HEK293 (cell line): ENCODE data around the gene CMTM1.
A peak's percentile ranks its signal among the peaks of the same experiment; 100 is the strongest.

Experiments used
- BCL11B ChIP-seq: fragments of 450-650 bp; formaldehyde crosslinking; IDR thresholded peaks from 2 replicates; pipeline ENCODE4 v1.5.1; 2016; ENCODE audit warnings: low read depth, missing biosample characterization, missing genetic modification characterization
- GLIS1 ChIP-seq: fragments of 450-650 bp; formaldehyde crosslinking; IDR thresholded peaks from 2 replicates; pipeline ENCODE4 v1.5.1; 2016; ENCODE audit warnings: missing biosample characterization, missing genetic modification characterization
- HOXA7 ChIP-seq: sonication (generic); formaldehyde crosslinking; IDR thresholded peaks from 2 replicates; pipeline ENCODE4 v1.8.1; 2022; ENCODE audit warnings: missing genetic modification reagents, borderline replicate concordance
- KLF10 ChIP-seq: fragments of 450-650 bp; IDR thresholded peaks from 2 replicates; pipeline ENCODE4 v1.5.1; 2018; ENCODE audit warnings: missing biosample characterization, mild to moderate bottlenecking, missing genetic modification characterization
- KLF9 ChIP-seq: fragments of 450-650 bp; formaldehyde crosslinking; IDR thresholded peaks from 2 replicates; pipeline ENCODE4 v1.5.1; 2016; ENCODE audit warnings: missing biosample characterization, missing genetic modification characterization, low read depth
- MEIS1 ChIP-seq: sonication (generic); formaldehyde crosslinking; IDR thresholded peaks from 2 replicates; pipeline ENCODE4 v1.8.1; 2022; ENCODE audit warnings: missing genetic modification reagents, mild to moderate bottlenecking, borderline replicate concordance
- MYNN ChIP-seq: fragments of 450-650 bp; formaldehyde crosslinking; IDR thresholded peaks from 2 replicates; pipeline ENCODE4 v1.5.1; 2016; ENCODE audit warnings: missing biosample characterization, missing genetic modification characterization, borderline replicate concordance
- PRDM1 ChIP-seq: fragments of 450-650 bp; formaldehyde crosslinking; IDR thresholded peaks from 2 replicates; pipeline ENCODE4; 2016; ENCODE audit warnings: missing biosample characterization, missing genetic modification characterization
- ZBTB8A ChIP-seq: fragments of 450-650 bp; formaldehyde crosslinking; IDR thresholded peaks from 2 replicates; pipeline ENCODE4 v1.5.1; 2016; ENCODE audit warnings: missing biosample characterization, missing genetic modification characterization
- ZNF10 ChIP-seq: fragments of 450-650 bp; formaldehyde crosslinking; IDR thresholded peaks from 2 replicates; pipeline ENCODE4 v1.5.1; 2017; ENCODE audit warnings: missing biosample characterization, missing genetic modification characterization
- ZNF121 ChIP-seq: fragments of 450-650 bp; formaldehyde crosslinking; IDR thresholded peaks from 2 replicates; pipeline ENCODE4 v1.5.1; 2016; ENCODE audit warnings: missing biosample characterization, missing genetic modification characterization
- ZNF140 ChIP-seq: fragments of 450-650 bp; formaldehyde crosslinking; IDR thresholded peaks from 2 replicates; pipeline ENCODE4 v1.5.1; 2016; ENCODE audit warnings: missing biosample characterization, missing genetic modification characterization
- ZNF169 ChIP-seq: fragments of 450-650 bp; formaldehyde crosslinking; IDR thresholded peaks from 2 replicates; pipeline ENCODE4 v1.5.1; 2016; ENCODE audit warnings: missing biosample characterization, missing genetic modification characterization
- ZNF174 ChIP-seq: fragments of 450-650 bp; formaldehyde crosslinking; IDR thresholded peaks from 2 replicates; pipeline ENCODE4 v1.5.0; 2017; ENCODE audit warnings: missing biosample characterization, mild to moderate bottlenecking, missing genetic modification characterization
- ZNF175 ChIP-seq: fragments of 450-650 bp; formaldehyde crosslinking; IDR thresholded peaks from 2 replicates; pipeline ENCODE4 v1.5.1; 2016; ENCODE audit warnings: missing biosample characterization, missing genetic modification characterization
- ZNF211 ChIP-seq: fragments of 450-650 bp; formaldehyde crosslinking; IDR thresholded peaks from 2 replicates; pipeline ENCODE4 v1.5.1; 2016; ENCODE audit warnings: low read depth, missing biosample characterization, missing genetic modification characterization
- ZNF223 ChIP-seq: fragments of 450-650 bp; formaldehyde crosslinking; IDR thresholded peaks from 2 replicates; pipeline ENCODE4 v1.5.1; 2016; ENCODE audit warnings: missing biosample characterization, missing genetic modification characterization
- ZNF292 ChIP-seq: fragments of 450-650 bp; formaldehyde crosslinking; IDR thresholded peaks from 2 replicates; pipeline ENCODE4 v1.5.1; 2016; ENCODE audit warnings: low read depth, missing biosample characterization, missing genetic modification characterization, borderline replicate concordance
- ZNF341 ChIP-seq: fragments of 450-650 bp; formaldehyde crosslinking; IDR thresholded peaks from 2 replicates; pipeline ENCODE4; 2016; ENCODE audit warnings: low read depth, missing biosample characterization, missing genetic modification characterization
- ZNF544 ChIP-seq: fragments of 450-650 bp; formaldehyde crosslinking; IDR thresholded peaks from 2 replicates; pipeline ENCODE4 v1.5.0; 2017; ENCODE audit warnings: missing biosample characterization, missing genetic modification characterization
- ZNF548 ChIP-seq: fragments of 450-650 bp; formaldehyde crosslinking; IDR thresholded peaks from 2 replicates; pipeline ENCODE4 v1.5.1; 2016; ENCODE audit warnings: missing biosample characterization, missing genetic modification characterization
- ZNF549 ChIP-seq: fragments of 450-650 bp; IDR thresholded peaks from 2 replicates; pipeline ENCODE4 v1.5.1; 2018; ENCODE audit warnings: missing biosample characterization, missing genetic modification characterization, mild to moderate bottlenecking, inconsistent platforms, moderate library complexity
- ZNF768 ChIP-seq: fragments of 450-650 bp; formaldehyde crosslinking; IDR thresholded peaks from 2 replicates; pipeline ENCODE4 v1.5.1; 2018; ENCODE audit warnings: missing biosample characterization, mild to moderate bottlenecking, missing genetic modification characterization
- ZNF791 ChIP-seq: fragments of 450-650 bp; formaldehyde crosslinking; IDR thresholded peaks from 2 replicates; pipeline ENCODE4 v1.5.1; 2016; ENCODE audit warnings: missing biosample characterization, missing genetic modification characterization
- ZNF792 ChIP-seq: fragments of 450-650 bp; formaldehyde crosslinking; IDR thresholded peaks from 2 replicates; pipeline ENCODE4 v1.5.1; 2016; ENCODE audit warnings: missing biosample characterization, missing genetic modification characterization
- TF ChIP-seq, protein P1 (sequence below): fragments of 450-650 bp; formaldehyde crosslinking; IDR thresholded peaks from 2 replicates; pipeline ENCODE4 v1.5.1; 2016; ENCODE audit warnings: missing biosample characterization, missing genetic modification characterization
- TF ChIP-seq, protein P2 (sequence below): fragments of 450-650 bp; formaldehyde crosslinking; IDR thresholded peaks from 2 replicates; pipeline ENCODE4 v1.5.0; 2017; ENCODE audit warnings: missing biosample characterization, missing genetic modification characterization, borderline replicate concordance
- TF ChIP-seq, protein P3 (sequence below): fragments of 450-650 bp; formaldehyde crosslinking; IDR thresholded peaks from 2 replicates; pipeline ENCODE4 v1.5.1; 2017; ENCODE audit warnings: missing biosample characterization, missing genetic modification characterization
- TF ChIP-seq, protein P4 (sequence below): fragments of 450-650 bp; formaldehyde crosslinking; IDR thresholded peaks from 2 replicates; pipeline ENCODE4 v1.5.1; 2016; ENCODE audit warnings: missing biosample characterization, missing genetic modification characterization, borderline replicate concordance

CMTM1 gene

DNA sequence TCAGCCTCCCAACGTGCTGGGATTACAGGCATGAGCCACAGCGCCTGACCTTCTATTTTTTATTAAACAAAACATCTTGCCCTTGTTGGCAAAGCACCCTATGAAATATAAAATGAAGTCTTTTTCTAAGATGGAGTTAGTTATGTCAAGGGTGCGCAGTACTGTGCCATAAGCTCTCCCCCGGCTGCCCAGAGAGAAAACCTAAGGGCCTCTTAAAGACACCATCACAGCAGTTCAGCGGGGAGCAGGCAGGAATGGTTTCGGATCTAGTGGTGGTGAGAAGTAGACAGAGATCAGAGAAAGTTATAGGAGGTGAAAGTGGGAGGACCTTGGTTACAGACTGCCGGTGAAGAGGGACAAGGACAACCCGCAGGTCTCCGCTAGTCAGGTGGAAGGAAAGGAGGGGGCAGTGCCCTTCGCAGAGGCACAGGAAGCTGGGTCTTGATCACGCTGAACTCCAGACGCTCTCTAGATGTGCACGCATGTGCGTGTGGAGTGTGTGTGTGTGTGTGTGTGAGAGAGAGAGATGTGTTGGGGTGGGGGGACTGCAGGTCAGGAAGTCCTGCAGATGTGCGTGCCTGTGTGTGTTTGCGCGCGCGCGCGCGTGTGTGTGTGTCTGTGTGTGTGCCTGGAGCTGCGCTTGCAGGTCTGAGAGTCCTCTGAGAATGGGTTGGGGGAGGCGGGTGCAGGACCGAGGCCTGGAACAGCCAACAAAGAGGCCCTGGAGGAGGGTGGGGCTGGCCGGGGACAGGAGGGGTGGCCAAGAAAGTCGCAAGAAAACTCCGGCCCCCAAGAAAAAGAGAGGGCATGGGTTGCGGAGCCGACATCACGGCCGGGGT, 37.5 kb downstream of the CMTM1 start (continued):
- TF ChIP-seq ZNF768 (tag by site-specific recombination) (no peak), ZNF544 (tag by site-specific recombination) (no peak), BCL11B (tag by site-specific recombination) (no peak), GLIS1 (no peak), ZNF791 (no peak), ZNF174 (tag by site-specific recombination) (no peak), MEIS1 (CRISPR knock-in tag) (no peak), KLF9 (0 out of 2 replicates have a peak, but pooled peaks have one; percentile 42), MYNN (tag by site-specific recombination) (no peak), ZBTB8A (tag by site-specific recombination) (peak; percentile 24; the same call in 1 of the 2 replicates), ZNF121 (tag by site-specific recombination) (no peak), ZNF175 (tag by site-specific recombination) (no peak), HOXA7 (CRISPR knock-in tag) (no peak), ZNF211 (tag by site-specific recombination) (no peak), KLF10 (no peak), ZNF792 (peak; percentile 87), ZNF140 (no peak), PRDM1 (tag by site-specific recombination) (peak; percentile 94), ZNF10 (tag by site-specific recombination) (no peak), ZNF549 (tag by site-specific recombination) (no peak), ZNF169 (no peak), ZNF223 (tag by site-specific recombination) (no peak), ZNF548 (tag by site-specific recombination) (no peak; the same call in 1 of the 2 replicates), ZNF292 (tag by site-specific recombination) (no peak), ZNF341 (tag by site-specific recombination) (peak; percentile 98)
- TF ChIP-seq, protein P1, sequence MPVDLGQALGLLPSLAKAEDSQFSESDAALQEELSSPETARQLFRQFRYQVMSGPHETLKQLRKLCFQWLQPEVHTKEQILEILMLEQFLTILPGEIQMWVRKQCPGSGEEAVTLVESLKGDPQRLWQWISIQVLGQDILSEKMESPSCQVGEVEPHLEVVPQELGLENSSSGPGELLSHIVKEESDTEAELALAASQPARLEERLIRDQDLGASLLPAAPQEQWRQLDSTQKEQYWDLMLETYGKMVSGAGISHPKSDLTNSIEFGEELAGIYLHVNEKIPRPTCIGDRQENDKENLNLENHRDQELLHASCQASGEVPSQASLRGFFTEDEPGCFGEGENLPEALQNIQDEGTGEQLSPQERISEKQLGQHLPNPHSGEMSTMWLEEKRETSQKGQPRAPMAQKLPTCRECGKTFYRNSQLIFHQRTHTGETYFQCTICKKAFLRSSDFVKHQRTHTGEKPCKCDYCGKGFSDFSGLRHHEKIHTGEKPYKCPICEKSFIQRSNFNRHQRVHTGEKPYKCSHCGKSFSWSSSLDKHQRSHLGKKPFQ: no peak
- TF ChIP-seq, protein P2, sequence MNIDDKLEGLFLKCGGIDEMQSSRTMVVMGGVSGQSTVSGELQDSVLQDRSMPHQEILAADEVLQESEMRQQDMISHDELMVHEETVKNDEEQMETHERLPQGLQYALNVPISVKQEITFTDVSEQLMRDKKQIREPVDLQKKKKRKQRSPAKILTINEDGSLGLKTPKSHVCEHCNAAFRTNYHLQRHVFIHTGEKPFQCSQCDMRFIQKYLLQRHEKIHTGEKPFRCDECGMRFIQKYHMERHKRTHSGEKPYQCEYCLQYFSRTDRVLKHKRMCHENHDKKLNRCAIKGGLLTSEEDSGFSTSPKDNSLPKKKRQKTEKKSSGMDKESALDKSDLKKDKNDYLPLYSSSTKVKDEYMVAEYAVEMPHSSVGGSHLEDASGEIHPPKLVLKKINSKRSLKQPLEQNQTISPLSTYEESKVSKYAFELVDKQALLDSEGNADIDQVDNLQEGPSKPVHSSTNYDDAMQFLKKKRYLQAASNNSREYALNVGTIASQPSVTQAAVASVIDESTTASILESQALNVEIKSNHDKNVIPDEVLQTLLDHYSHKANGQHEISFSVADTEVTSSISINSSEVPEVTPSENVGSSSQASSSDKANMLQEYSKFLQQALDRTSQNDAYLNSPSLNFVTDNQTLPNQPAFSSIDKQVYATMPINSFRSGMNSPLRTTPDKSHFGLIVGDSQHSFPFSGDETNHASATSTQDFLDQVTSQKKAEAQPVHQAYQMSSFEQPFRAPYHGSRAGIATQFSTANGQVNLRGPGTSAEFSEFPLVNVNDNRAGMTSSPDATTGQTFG (tag by site-specific recombination): no peak
- TF ChIP-seq, protein P3, sequence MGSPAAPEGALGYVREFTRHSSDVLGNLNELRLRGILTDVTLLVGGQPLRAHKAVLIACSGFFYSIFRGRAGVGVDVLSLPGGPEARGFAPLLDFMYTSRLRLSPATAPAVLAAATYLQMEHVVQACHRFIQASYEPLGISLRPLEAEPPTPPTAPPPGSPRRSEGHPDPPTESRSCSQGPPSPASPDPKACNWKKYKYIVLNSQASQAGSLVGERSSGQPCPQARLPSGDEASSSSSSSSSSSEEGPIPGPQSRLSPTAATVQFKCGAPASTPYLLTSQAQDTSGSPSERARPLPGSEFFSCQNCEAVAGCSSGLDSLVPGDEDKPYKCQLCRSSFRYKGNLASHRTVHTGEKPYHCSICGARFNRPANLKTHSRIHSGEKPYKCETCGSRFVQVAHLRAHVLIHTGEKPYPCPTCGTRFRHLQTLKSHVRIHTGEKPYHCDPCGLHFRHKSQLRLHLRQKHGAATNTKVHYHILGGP (tag by site-specific recombination): peak; percentile 19; the same call in 1 of the 2 replicates
- TF ChIP-seq, protein P4, sequence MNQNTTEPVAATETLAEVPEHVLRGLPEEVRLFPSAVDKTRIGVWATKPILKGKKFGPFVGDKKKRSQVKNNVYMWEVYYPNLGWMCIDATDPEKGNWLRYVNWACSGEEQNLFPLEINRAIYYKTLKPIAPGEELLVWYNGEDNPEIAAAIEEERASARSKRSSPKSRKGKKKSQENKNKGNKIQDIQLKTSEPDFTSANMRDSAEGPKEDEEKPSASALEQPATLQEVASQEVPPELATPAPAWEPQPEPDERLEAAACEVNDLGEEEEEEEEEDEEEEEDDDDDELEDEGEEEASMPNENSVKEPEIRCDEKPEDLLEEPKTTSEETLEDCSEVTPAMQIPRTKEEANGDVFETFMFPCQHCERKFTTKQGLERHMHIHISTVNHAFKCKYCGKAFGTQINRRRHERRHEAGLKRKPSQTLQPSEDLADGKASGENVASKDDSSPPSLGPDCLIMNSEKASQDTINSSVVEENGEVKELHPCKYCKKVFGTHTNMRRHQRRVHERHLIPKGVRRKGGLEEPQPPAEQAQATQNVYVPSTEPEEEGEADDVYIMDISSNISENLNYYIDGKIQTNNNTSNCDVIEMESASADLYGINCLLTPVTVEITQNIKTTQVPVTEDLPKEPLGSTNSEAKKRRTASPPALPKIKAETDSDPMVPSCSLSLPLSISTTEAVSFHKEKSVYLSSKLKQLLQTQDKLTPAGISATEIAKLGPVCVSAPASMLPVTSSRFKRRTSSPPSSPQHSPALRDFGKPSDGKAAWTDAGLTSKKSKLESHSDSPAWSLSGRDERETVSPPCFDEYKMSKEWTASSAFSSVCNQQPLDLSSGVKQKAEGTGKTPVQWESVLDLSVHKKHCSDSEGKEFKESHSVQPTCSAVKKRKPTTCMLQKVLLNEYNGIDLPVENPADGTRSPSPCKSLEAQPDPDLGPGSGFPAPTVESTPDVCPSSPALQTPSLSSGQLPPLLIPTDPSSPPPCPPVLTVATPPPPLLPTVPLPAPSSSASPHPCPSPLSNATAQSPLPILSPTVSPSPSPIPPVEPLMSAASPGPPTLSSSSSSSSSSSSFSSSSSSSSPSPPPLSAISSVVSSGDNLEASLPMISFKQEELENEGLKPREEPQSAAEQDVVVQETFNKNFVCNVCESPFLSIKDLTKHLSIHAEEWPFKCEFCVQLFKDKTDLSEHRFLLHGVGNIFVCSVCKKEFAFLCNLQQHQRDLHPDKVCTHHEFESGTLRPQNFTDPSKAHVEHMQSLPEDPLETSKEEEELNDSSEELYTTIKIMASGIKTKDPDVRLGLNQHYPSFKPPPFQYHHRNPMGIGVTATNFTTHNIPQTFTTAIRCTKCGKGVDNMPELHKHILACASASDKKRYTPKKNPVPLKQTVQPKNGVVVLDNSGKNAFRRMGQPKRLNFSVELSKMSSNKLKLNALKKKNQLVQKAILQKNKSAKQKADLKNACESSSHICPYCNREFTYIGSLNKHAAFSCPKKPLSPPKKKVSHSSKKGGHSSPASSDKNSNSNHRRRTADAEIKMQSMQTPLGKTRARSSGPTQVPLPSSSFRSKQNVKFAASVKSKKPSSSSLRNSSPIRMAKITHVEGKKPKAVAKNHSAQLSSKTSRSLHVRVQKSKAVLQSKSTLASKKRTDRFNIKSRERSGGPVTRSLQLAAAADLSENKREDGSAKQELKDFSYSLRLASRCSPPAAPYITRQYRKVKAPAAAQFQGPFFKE (tag by site-specific recombination): no peak
